RPMI8226 (cell line): ENCODE measurements around the gene INPP5A.

Experiments used
- DNase-seq: peaks from one replicate; pipeline ENCODE4 v3.0.0-alpha.2; 2015

Gene INPP5A

GRCh38 chr10:132536877-132537683 lies 507 bp upstream of the INPP5A start:
- peak; percentile 89 for DNase-seq

- no peak for DNase-seq
These were observed 623 bp downstream of the INPP5A start for GRCh38 chr10:132538031-132538789.

GRCh38 chr10:132538790-132539421 lies 1.3 kb downstream of the INPP5A start:
- DNase-seq, result no peak

- DNase-seq, result peak; percentile 3
These were observed 1.8 kb downstream of the INPP5A start for GRCh38 chr10:132539431-132539839.

- no peak for DNase-seq
These were observed 2.3 kb downstream of the INPP5A start for GRCh38 chr10:132539894-132540293.

- no peak for DNase-seq
These were observed 2.9 kb downstream of the INPP5A start for GRCh38 chr10:132540456-132540855.

- no peak for DNase-seq
These were observed 3.5 kb downstream of the INPP5A start for GRCh38 chr10:132541129-132541528.

GRCh38 chr10:132541601-132542011 lies 4.0 kb downstream of the INPP5A start:
- peak; percentile 22 for DNase-seq

GRCh38 chr10:132542086-132542775 lies 4.6 kb downstream of the INPP5A start:
- DNase-seq, result peak; percentile 49

GRCh38 chr10:132542819-132543218 lies 5.2 kb downstream of the INPP5A start:
- no peak for DNase-seq

GRCh38 chr10:132543916-132544743 lies 6.5 kb downstream of the INPP5A start:
- no peak for DNase-seq

GRCh38 chr10:132544744-132545658 lies 7.4 kb downstream of the INPP5A start:
- DNase-seq, result peak; percentile 28

GRCh38 chr10:132545659-132546367 lies 8.2 kb downstream of the INPP5A start:
- DNase-seq, result no peak

GRCh38 chr10:132546567-132547420 lies 9.2 kb downstream of the INPP5A start:
- peak; percentile 58 for DNase-seq

- no peak for DNase-seq
These were observed 9.9 kb downstream of the INPP5A start for GRCh38 chr10:132547421-132547861.

GRCh38 chr10:132548106-132548823 lies 10.7 kb downstream of the INPP5A start:
- DNase-seq, result no peak

GRCh38 chr10:132548869-132549268 lies 11.3 kb downstream of the INPP5A start:
- DNase-seq, result no peak

GRCh38 chr10:132549371-132549770 lies 11.8 kb downstream of the INPP5A start:
- peak; percentile 61 for DNase-seq
